Measurements from ENCODE around the gene RET.
A peak's percentile ranks its signal among the peaks of the same experiment; 100 is the strongest.

RET gene

DNA sequence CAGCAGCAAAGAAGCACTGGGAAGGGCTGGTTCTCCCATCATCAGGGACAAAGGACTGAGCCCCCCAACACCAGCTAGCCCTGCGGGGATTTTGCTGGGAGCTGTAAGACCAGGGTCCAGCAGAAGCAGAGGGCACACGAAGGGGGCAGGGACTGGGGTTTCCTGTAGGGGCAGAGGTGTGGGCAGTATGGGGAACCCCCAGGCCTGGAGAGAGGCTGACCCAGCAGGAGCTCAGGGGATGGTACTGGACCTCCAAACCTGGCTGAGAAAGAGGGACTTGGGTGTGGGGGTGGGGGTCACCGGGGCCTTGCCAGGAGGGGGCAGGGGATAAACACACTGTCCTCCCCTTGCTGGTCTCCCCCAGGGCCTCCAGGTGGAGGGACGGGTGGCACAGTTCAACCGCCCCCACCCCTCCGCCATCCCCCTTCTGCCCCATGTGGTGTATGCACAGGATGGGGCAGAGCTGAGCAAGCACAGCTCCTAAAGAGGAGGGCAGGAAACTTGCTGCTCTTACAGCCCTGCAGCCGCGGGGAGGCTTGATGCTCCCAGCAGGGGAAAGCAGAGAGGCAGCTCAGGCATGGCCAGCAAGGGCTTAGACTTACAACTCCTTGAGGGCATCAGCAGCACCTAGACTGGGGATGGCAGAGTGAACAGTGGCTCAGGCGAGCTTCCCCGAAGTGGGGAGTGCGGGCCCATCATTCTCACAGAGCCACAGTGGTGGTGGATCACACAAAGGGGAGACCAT, 12.4 kb upstream of the RET start:
- DNase-seq = no peak

- no peak for DNase-seq
Observed at GRCh38 chr10:43065234-43065633, 11.6 kb upstream of the RET start.

- DNase-seq = no peak
Observed at GRCh38 chr10:43065761-43066160, 11.1 kb upstream of the RET start.

GRCh38 chr10:43066481-43066880, 10.4 kb upstream of the RET start:
- no peak for DNase-seq

GRCh38 chr10:43067391-43068135, 9.3 kb upstream of the RET start:
- DNase-seq = no peak

- DNase-seq = no peak
Observed at GRCh38 chr10:43068136-43068395, 8.8 kb upstream of the RET start.

GRCh38 chr10:43068471-43069210, 8.2 kb upstream of the RET start:
- no peak for DNase-seq

DNA sequence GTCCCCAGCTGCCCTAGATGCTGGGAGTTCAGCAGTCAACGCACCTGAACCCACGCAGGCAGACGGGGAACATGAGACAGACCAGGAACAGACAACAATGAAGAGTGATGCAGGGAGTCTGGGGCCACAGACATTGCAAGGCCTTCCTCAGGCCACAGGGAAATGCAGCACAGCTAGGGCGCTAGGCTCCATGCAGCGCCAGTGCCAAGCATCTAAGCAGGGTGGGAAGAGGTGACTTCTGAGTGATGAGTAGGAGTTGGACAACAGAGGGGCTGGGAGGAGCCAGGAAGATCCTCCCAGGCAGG, 7.7 kb upstream of the RET start:
- DNase-seq = no peak

- no peak for DNase-seq
Observed at GRCh38 chr10:43069579-43069978, 7.3 kb upstream of the RET start.

DNA sequence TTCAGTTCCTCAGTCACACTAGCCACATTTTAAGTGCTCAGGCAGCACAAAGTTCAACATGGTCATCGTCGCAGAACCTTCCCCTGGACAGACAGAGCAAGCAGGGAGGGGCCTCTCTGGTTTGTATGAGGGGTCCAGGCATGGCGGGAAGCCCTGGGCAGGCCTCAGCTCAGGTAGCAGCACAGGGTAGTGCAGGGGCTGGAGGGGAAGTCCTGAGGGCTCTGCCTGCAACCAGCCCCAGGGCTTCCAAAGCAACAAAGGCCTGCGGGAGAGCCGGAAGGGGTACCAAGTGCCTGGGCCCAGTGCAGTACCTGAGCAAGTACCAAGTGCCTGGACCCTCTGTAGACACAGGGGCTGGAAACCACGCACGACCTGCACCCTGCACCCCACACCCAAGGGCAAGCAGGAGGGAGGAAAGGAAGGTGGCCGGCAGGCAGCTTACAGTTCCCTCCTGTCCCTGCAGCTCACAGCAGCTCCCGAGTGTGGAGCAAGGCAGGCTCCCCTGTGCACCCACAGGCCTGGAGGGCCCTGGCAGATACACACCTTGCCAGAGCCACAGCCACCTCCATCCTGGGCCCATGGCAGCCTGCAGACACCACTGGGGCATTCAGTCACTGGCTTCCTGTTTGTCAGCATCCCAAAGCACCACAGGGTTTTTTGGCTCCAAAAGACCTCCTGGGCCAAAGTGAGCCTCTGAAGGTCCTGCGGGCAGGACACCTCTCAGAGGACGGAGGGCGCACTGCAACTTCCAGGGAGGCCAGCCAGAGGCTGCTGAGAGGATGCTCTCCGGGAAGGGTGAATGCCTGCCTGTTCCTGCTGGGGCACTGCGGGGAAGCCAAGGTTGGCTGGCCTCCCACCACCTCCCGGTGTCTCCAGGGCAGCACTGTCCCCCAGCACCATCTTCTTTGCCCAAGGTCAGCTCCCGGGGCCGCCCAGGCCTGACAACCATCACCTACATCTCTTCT, 6.5 kb upstream of the RET start:
- DNase-seq = no peak

DNA sequence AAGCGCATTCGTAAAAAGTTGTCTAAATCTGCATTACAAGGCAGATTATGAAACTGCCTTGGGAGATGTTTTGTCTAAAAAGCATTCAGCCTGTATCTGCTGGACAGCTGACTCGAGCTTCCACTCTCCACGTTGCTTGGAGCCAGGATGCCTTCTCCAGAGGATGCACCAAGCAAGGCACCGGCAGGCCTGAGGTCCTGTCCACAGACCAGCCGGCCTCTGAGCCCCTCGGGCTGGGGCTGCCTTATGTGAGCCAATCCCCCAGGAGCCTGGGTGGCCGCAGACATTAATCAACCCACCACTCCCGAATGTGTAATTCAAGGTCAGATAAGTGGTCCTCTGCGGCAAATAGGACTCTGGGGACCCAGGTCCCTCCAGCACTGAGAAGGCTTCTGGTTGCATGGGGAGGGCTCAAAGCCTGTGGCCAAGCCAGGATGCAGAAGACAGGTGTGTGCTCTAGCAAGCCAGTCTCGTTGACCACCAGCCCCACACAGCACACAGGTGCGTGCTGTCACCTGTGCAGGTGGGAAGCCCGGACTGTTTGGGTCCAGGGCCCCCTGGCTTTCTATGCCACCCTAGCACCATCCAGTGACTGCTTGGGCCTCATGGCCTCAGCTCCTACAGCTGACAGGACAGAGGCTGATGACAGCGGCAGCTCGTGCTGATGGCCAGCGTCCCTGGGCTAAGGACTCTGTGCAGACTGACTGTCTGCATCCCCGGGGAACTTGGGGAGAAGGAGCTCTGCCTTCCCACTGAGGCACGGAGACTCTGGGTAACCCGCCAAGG, 4.8 kb upstream of the RET start:
- DNase-seq = no peak

GRCh38 chr10:43073191-43073590, 3.7 kb upstream of the RET start:
- DNase-seq = no peak

- no peak for DNase-seq
Observed at GRCh38 chr10:43073721-43074120, 3.1 kb upstream of the RET start.

GRCh38 chr10:43074409-43074808, 2.5 kb upstream of the RET start:
- no peak for DNase-seq

DNA sequence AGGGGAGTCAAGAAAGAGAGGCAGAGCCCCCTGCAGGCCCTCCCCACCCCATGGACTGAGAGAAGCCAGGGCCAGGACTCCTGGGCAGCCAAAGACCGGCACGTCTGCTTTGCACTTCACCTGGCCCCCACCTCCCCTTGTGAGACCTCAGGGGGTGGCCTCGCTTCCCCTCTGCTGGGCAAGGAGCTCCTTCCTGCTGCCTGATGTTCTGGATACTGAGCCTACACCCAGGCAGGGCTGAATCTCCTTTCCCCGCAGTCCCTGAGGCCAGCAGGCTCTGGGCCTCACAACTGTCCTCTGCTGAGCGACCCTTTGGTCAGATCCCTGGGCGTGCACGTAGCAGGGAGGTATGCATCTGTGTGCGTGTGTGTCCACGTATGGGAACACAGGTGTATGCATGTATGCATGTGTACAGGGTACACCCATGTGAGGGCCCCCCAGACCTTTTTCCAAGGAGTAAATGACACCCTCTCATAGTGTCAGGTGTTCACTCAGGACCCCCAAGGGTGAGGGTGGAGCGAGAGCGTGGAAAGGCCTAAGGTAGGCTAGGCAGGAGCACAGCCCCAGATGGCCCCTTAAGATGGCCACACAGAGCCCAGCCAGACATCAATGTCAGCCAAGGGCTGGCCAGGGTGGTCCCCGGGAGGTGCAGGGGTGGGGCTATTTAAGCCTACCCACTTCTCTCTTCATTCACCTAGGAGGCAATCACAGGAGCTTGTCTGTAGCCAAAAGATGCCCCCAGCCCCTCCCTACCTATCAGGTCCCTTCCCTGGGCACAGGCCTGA, 1.9 kb upstream of the RET start:
- DNase-seq = no peak

DNA sequence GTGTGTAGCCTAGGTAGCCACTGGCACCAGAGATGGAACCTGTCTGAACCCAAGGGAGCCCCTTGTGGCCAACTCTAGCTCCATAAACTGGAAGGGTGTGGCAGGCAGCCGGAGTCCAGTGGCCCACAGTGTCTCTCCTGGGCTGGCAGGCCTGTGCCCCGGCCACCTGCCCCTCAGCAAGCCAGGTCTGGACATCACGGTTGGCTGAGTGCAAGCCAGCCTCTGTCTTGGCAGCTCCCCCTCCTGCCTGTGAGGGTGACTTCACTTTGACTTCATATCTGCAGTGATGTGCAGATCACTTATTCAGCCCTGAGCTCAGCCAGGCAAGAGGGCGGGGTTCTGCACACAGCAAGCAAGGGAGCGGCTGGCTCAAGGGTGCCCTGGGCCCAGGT, 1.3 kb upstream of the RET start:
- peak; percentile 98 for DNase-seq

- DNase-seq = no peak
Observed at GRCh38 chr10:43076311-43076875, 476 bp upstream of the RET start.

DNA sequence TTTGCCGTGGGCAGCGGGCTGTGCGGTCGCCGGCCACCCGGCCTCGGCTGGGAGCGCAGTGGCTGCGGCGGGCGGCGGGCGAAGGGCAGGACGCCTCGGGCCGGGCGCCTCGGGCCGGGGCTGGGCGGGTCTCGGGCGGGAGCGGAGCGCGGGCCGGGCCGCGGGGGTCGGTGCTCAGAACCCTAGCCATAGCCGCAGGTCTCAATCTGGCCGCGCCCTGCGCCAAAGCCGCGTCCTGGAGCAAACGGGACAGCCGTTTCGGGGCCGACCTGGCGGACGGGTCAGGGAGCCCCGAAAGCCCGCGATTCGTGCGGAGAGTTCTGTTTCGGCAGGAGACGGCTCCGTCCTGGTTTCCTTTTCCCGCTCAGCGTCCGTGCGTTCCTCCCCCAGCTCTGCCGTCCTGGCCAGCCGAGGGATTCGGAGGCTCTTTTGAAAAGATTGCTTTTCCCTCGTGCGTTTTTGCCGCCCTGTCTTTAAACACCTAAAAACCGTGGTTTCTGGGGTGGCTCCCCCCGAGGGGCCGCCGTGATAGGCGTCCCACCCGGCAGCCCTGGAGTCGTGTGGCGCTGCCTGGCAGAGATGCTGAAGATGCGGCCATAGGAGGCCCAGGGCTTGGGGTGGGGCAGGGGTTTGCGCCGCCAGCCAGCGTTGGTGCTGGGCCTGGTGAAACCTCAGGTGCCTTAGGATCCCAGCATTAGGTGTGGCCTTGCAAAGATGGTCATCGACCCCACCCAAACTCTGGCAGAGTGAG, 727 bp downstream of the RET start:
- DNase-seq = peak; percentile 49

GRCh38 chr10:43078175-43078985, 1.5 kb downstream of the RET start:
- peak; percentile 74 for DNase-seq

GRCh38 chr10:43078986-43079273, 2.1 kb downstream of the RET start:
- DNase-seq = peak; percentile 95
